GM12878 (cell line): Measurements from ENCODE around the gene OSGEPL1. TPM values are rescaled to one million over a fixed set of nuclear protein-coding genes. Genes with fewer than 3 reads are reported as not detected.
A peak's percentile ranks its signal among the peaks of the same experiment; 100 is the strongest.

Source experiments
- ATAC-seq: fragments of 200-7000 bp; cut with Tn5 transposase; 3 replicates; pipeline ENCODE4 v1.9.1; 2020; ENCODE audit warnings: mild to moderate bottlenecking, moderate library complexity
- BruUV-seq: library from RNA; stranded (reverse); fragments of 400-500 nt; replicated peaks from 2 replicates; lab custom pipeline; 2021; lab: Mats Ljungman, UMichigan
- CTCF ChIA-PET: fragments of 300-600 bp; sonication (Branson Sonifier 250); formaldehyde crosslinking; extraction: SDS; loops from one replicate; lab custom pipeline; 2021; ENCODE audit warnings: inconsistent platforms; lab: Yijun Ruan, JAX
- POLR2A ChIA-PET: fragments of 350-600 bp; formaldehyde crosslinking; extraction: SDS; loops from one replicate; lab custom pipeline; 2021; ENCODE audit warnings: inconsistent platforms; lab: Charles Lee
- RAD21 ChIA-PET: fragments of 300-600 bp; sonication (Branson Sonifier 250); formaldehyde crosslinking; loops from one replicate; lab custom pipeline; 2023; ENCODE audit warnings: antibody characterized with exemption; ENCODE audit not compliant: unreplicated experiment; lab: Charles Lee
- SMC1A ChIA-PET: fragments of 300-600 bp; sonication (Branson Sonifier 250); formaldehyde crosslinking; loops from one replicate; lab custom pipeline; 2023; ENCODE audit not compliant: unreplicated experiment, uncharacterized antibody; lab: Charles Lee
- DNase-seq: peaks from one replicate; pipeline ENCODE4 v3.0.0-alpha.2; 2011; ENCODE audit warnings: low read depth, low spot score
- FAIRE-seq: peaks from 3 replicates; lab custom pipeline; 2011; peaks lifted over from hg19 to GRCh38; lab: Jason Lieb, UNC
- H2AFZ ChIP-seq: 2 replicates; pipeline ENCODE4 v1.6.0; 2011; ENCODE audit warnings: low read depth, low read length, control low read depth; ENCODE audit not compliant: control insufficient read depth
- H3K27ac ChIP-seq: 2 replicates; pipeline ENCODE4 v1.5.1; 2011; ENCODE audit warnings: control low read depth; ENCODE audit not compliant: control insufficient read depth, insufficient read depth
- H3K27me3 ChIP-seq, 2 experiments: replicated peaks in 1 of 2; 2 replicates each; pipeline versions ENCODE4 v1.6.0 to v1.6.1; 2011; ENCODE audit warnings: low read length in 1 of 2; ENCODE audit not compliant: control insufficient read depth in 2 of 2, insufficient read depth in 2 of 2
- H3K36me3 ChIP-seq, 2 experiments: 2 replicates each; pipeline ENCODE4 v1.5.1; 2011; ENCODE audit warnings: low read length in 1 of 2; ENCODE audit not compliant: control insufficient read depth in 2 of 2, insufficient read depth in 2 of 2
- H3K4me1 ChIP-seq: 2 replicates; pipeline ENCODE4 v1.6.1; 2011; ENCODE audit warnings: mild to moderate bottlenecking, low read length, moderate library complexity, mixed read lengths; ENCODE audit not compliant: control insufficient read depth, insufficient read depth
- H3K4me2 ChIP-seq: 2 replicates; pipeline ENCODE4 v1.6.0; 2011; ENCODE audit warnings: control low read depth; ENCODE audit not compliant: control insufficient read depth, insufficient read depth
- H3K4me3 ChIP-seq: fragments of 200-600 bp; sonication (generic); 2 replicates; pipeline ENCODE4 v1.5.1; 2016
- H3K79me2 ChIP-seq: 2 replicates; pipeline ENCODE4 v1.6.0; 2011; ENCODE audit warnings: low read length; ENCODE audit not compliant: control insufficient read depth, insufficient read depth
- H3K9ac ChIP-seq: 2 replicates; pipeline ENCODE4 v1.8.0; 2011; ENCODE audit warnings: low read length, control low read depth, mixed read lengths; ENCODE audit not compliant: control insufficient read depth, insufficient read depth
- H3K9me3 ChIP-seq: replicated peaks from 3 replicates; pipeline ENCODE4 v1.5.1; 2011; ENCODE audit warnings: mild to moderate bottlenecking, low read length; ENCODE audit not compliant: control insufficient read depth, insufficient read depth
- H4K20me1 ChIP-seq: 2 replicates; pipeline ENCODE4 v1.6.0; 2011; ENCODE audit not compliant: control insufficient read depth, insufficient read depth
- CTCF ChIP-seq, 3 experiments: IDR thresholded peaks in 2 of 3; conservative IDR thresholded peaks in 1 of 3; 2 replicates each; pipeline ENCODE4 v1.5.1; 2011; ENCODE audit warnings: low read depth in 3 of 3, low read length in 3 of 3, mild to moderate bottlenecking in 3 of 3, control low read depth in 2 of 3, moderate library complexity in 2 of 3, inconsistent platforms in 1 of 3, mixed read lengths in 1 of 3; ENCODE audit not compliant: control insufficient read depth in 2 of 3, insufficient read depth in 1 of 3; ENCODE audit errors: extremely low read depth in 1 of 3
- IRF4 ChIP-seq: IDR thresholded peaks from 2 replicates; pipeline ENCODE4 v1.6.1; 2011; ENCODE audit warnings: low read depth, low read length
- WGBS: methylation state at CpG from one replicate; pipeline ENCODE4 v1.1.6; 2016; ENCODE audit warnings: low lambda C conversion rate; ENCODE audit not compliant: insufficient replicate concordance, insufficient coverage; ENCODE audit errors: missing lambda C conversion rate; 5-methylcytosine and 5-hydroxymethylcytosine counted together
- in situ Hi-C: fragments of 300-500 bp; cut with MboI; formaldehyde crosslinking; loops from 9 replicates; pipeline ENCODE4 v1.14.3; 2018; ENCODE audit warnings: mixed read lengths
- intact Hi-C: fragments of 100-400 bp; cut with micrococcal nuclease; formaldehyde crosslinking; loops from one replicate; pipeline ENCODE4 v1.14.2; 2022; ENCODE audit not compliant: unreplicated experiment
- polyA plus RNA-seq, 11 experiments: library from polyadenylated mRNA; depleted of rRNA in 4 of 11; unstranded in 6 of 11; stranded (reverse) in 5 of 11; fragments of >200 nt; fragmentation: Nextera tagmentation in 4 of 11; fragmentation: Illumina TruSeq in 1 of 11; extraction: Ambion mirVana in 4 of 11; extraction: Trizol in 1 of 11; gene quantifications; 1 replicate in 1 of 11; 2 replicates in 10 of 11; pipeline versions ENCODE4 v1.2.1 to v1.2.3, GENCODE V29; 2011 to 2016; ENCODE audit warnings: inconsistent platforms in 2 of 11, missing spikeins in 2 of 11, low read depth in 1 of 11
- total RNA-seq, 4 experiments: library from RNA; depleted of rRNA in 3 of 4; stranded (reverse); fragments of >200 nt in 3 of 4; fragmentation: Illumina TruSeq in 1 of 4; extraction: Trizol in 1 of 4; gene quantifications; 2 replicates each; pipeline versions ENCODE4 v1.2.1 to v1.2.3, GENCODE V29; 2013 to 2021

Gene OSGEPL1
- total and polyA plus RNA-seq, 10 of the 15 experiments (the other 5 are each of a cell fraction or from before 2014, with no cell fraction given) = 6.7 to 18.0 (median 9.4) TPM

DNA sequence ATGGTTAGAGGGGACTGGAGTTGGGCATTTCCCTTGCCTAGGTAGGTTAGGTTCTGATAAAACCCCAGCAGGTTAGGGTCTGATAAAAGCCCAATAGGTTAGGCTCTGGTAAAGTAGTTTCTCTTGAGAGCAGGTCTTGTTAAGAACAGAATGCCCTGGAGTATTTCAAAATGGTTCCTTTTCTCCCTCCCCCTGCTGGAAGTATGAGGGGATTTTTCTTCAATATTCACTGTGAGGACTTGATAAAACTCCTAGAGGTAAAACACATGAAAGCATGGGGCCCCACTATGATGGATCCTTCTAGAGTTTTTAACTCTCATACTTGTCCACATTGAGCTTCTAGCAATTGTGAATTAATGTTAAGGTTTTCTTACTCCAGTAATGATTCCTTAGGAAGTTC, 60.5 kb downstream of the OSGEPL1 start:
- FAIRE-seq = no peak
- intact Hi-C loops = no loop called here
- Histone ChIP-seq H4K20me1 (no peaks in the 10 kb centered on the region), H3K4me1 (no peaks in the 10 kb centered on the region), H3K4me3 (no peak overlapping the region), H3K79me2 (no peaks in the 10 kb centered on the region), H3K9me3 (no peaks in the 10 kb centered on the region), H2AFZ (no peak overlapping the region)
- ATAC-seq = peak; percentile 32; the same call in 1 of the 3 replicates
- POLR2A ChIA-PET = no interaction called here
- in situ Hi-C loops = no loop called here
- RAD21 ChIA-PET = interaction anchor here (0.8 to 1.2 kb wide), 2 partner anchors 40 to 41 kb away, joined by 3 read pairs; partner anchors contain the start of gene ASNSD1
- BruUV-seq = no TSS peak
- TF ChIP-seq CTCF (IDR thresholded peaks at IDR 0.05 in 2 of 3, conservative IDR thresholded peaks at IDR 0.05 in 1 of 3; ENCODE audit: control insufficient read depth in 2 of 3, extremely low read depth in 1 of 3, insufficient read depth in 1 of 3, low read depth in 3 of 3, low read length in 3 of 3) (0 out of 6 replicates have a peak, but pooled peaks of 1 of the 3 experiments have one; percentile 9), IRF4 (no peak)
- TF ChIP-seq, all 136 proteins: peak for 1
- DNase-seq = no peak
- no peak overlapping the region for H3K9ac ChIP-seq
- SMC1A ChIA-PET = interaction anchor here (0.7 to 5.4 kb wide), 5 partner anchors 20 to 59 kb away, joined by 3 to 66 read pairs (median 4); partner anchors contain the start of genes ANKAR and ASNSD1
- CTCF ChIA-PET = interaction anchor here (0.8 to 5.2 kb wide), 8 partner anchors 9 to 41 kb away, joined by 3 to 95 read pairs (median 4); partner anchors contain the start of genes ANKAR and ASNSD1
- no peaks in the 10 kb centered on the region for H3K27me3 ChIP-seq
- no peaks in the 10 kb centered on the region for H3K36me3 ChIP-seq
- no peak overlapping the region for H3K27ac ChIP-seq
- H3K4me2 ChIP-seq = no peak overlapping the region

GRCh38 chr2:189700681-189701080, 61.9 kb downstream of the OSGEPL1 start:
- Histone ChIP-seq H3K79me2 (no peaks in the 10 kb centered on the region), H2AFZ (no peak overlapping the region), H3K4me2 (no peak overlapping the region), H3K4me3 (no peak overlapping the region), H3K27me3 (no peaks in the 10 kb centered on the region), H3K9ac (no peak overlapping the region), H3K36me3 (no peaks in the 10 kb centered on the region), H3K4me1 (no peaks in the 10 kb centered on the region), H4K20me1 (no peaks in the 10 kb centered on the region), H3K27ac (no peak overlapping the region), H3K9me3 (no peaks in the 10 kb centered on the region)
- in situ Hi-C loops (no loop called here), intact Hi-C loops (no loop called here)
- ChIA-PET SMC1A (interaction anchor here (0.9 to 5.4 kb wide), 3 partner anchors 26 to 60 kb away, joined by 3 to 66 read pairs (median 4); partner anchors contain the start of genes ANKAR and ASNSD1), CTCF (interaction anchor here (1.1 to 5.2 kb wide), 3 partner anchors 11 to 40 kb away, joined by 5 to 95 read pairs (median 14); partner anchors contain the start of genes ANKAR and ASNSD1), POLR2A (no interaction called here), RAD21 (no interaction called here)
- DNase-seq = no peak
- no peak for TF ChIP-seq IRF4
- no peak for ATAC-seq
- 50% methylated on average over 2 of the region's 2 CpGs for WGBS
- FAIRE-seq = no peak
- BruUV-seq = no TSS peak
